HepG2 (cell line): ENCODE data around the gene LRPPRC.

Experiments used
- IKZF4 ChIP-seq: sonication (generic); formaldehyde crosslinking; IDR thresholded peaks from 2 replicates; pipeline ENCODE4 v1.5.1; 2020; ENCODE audit warnings: borderline replicate concordance, mild to moderate bottlenecking, low read depth, missing genetic modification reagents; ENCODE audit errors: not compliant biosample characterization
- RELA ChIP-seq: sonication (generic); formaldehyde crosslinking; IDR thresholded peaks from 2 replicates; pipeline ENCODE4 v1.4.0; 2020; ENCODE audit warnings: missing genetic modification reagents

GRCh38 chr2:43927442-43927841 lies 68.3 kb downstream of the LRPPRC start:
- TF ChIP-seq RELA (CRISPR knock-in tag) (no peak), IKZF4 (CRISPR knock-in tag) (no peak)
